Breast epithelium (tissue), 4 donors: Measurements from ENCODE around the gene MYF5. TPM values are rescaled to one million over a fixed set of nuclear protein-coding genes. Genes with fewer than 3 reads are reported as not detected.

Experiments used
- DNase-seq, 2 donors: peaks; one replicate each; pipeline ENCODE4 v3.0.0-alpha.2; 2019; ENCODE audit warnings: low spot score in 2 of 2
- H3K27ac ChIP-seq, 2 donors: fragments of 200-600 bp; sonication (generic) in 1 of 2; one replicate each; pipeline ENCODE4 v1.5.1; 2016 to 2019; ENCODE audit warnings: mild to moderate bottlenecking in 1 of 2
- H3K27me3 ChIP-seq, 2 donors: fragments of 200-600 bp; sonication (generic) in 1 of 2; one replicate each; pipeline versions ENCODE4 v1.5.1 to v1.6.0; 2017 to 2019; ENCODE audit warnings: control low read depth in 1 of 2, mild to moderate bottlenecking in 1 of 2
- H3K36me3 ChIP-seq: fragments of 200-600 bp; one replicate; pipeline ENCODE4 v1.5.1; 2019
- H3K4me1 ChIP-seq, 2 donors: fragments of 200-600 bp; sonication (generic); one replicate each; pipeline ENCODE4 v1.5.1; 2016 to 2019; ENCODE audit warnings: control low read depth in 1 of 2
- H3K4me3 ChIP-seq, 3 donors: fragments of 200-600 bp; sonication (generic); 1 replicate in 2 of 3; 2 replicates in 1 of 3; pipeline ENCODE4 v1.5.1; 2016 to 2019; ENCODE audit warnings: mild to moderate bottlenecking in 3 of 3, moderate library complexity in 2 of 3
- H3K9me3 ChIP-seq, 2 donors: fragments of 200-600 bp; sonication (generic) in 1 of 2; one replicate each; pipeline ENCODE4 v1.5.1; 2016 to 2019; ENCODE audit warnings: control low read depth in 1 of 2
- POLR2A ChIP-seq: fragments of 450-650 bp; IDR thresholded peaks from one replicate; pipeline ENCODE4 v1.6.1; 2016; ENCODE audit warnings: antibody characterized with exemption, mild to moderate bottlenecking, moderate library complexity
- POLR2AphosphoS5 ChIP-seq, 3 donors: sonication (generic); formaldehyde crosslinking; IDR thresholded peaks; one replicate each; pipeline ENCODE4 v1.6.1; 2017; ENCODE audit warnings: antibody characterized with exemption in 3 of 3
- intact Hi-C: fragments of 100-400 bp; cut with DNase I; formaldehyde crosslinking; loops from one replicate; pipeline ENCODE4 v1.15.1; 2023; ENCODE audit warnings: low total_unique reads
- total RNA-seq, 3 donors: library from RNA; depleted of rRNA; stranded (reverse); fragments of >200 nt; gene quantifications; one replicate each; pipeline ENCODE4 v1.1.0, GENCODE V29; 2016
- TF ChIP-seq, protein P1 (sequence below), 3 donors: fragments of 450-650 bp; IDR thresholded peaks; one replicate each; pipeline ENCODE4 v1.5.1; 2016 to 2017; ENCODE audit warnings: antibody characterized with exemption in 3 of 3, mild to moderate bottlenecking in 3 of 3, moderate library complexity in 3 of 3

The MYF5 gene
- total RNA-seq, 3 donors from 2014 or later, result not detected

DNA sequence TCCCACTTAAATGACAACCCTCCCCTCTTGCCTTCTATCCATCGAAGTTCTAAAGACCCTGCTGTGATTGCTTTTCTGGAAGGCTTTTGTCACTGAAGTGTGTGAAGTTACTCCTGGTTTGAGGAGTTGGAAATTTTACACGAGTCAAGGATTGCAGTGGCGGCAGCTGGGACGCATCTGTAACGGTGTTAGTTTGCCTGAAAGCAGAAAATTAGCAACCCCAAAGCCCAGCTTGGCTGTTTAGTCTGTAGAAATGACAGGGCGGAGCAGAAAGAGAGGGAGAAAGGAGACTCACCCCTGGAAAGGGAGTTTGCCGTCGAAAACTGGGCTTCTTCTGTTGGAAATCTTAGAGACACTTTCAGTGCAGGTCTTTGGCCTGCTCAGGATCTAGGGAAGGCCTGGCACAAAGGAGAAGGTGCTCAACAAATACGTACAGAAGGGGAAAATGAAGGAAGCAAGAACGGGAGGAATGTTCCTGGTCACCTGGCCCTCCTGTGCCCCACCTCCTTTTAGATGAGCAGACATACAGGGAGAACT is 931 bp upstream of the MYF5 start:
- intact Hi-C loops, result no loop called here
- Histone ChIP-seq H3K4me3 (no peak overlapping the region), H3K9me3 (no peaks in the 10 kb centered on the region), H3K27ac (no peak overlapping the region), H3K36me3 (no peaks in the 10 kb centered on the region), H3K4me1 (no peaks in the 10 kb centered on the region), H3K27me3 (peaks cover 0 to 17% of the 10 kb centered on the region in 2 donors)
- no peak for DNase-seq
- no peak for TF ChIP-seq POLR2A
- TF ChIP-seq, protein P1, sequence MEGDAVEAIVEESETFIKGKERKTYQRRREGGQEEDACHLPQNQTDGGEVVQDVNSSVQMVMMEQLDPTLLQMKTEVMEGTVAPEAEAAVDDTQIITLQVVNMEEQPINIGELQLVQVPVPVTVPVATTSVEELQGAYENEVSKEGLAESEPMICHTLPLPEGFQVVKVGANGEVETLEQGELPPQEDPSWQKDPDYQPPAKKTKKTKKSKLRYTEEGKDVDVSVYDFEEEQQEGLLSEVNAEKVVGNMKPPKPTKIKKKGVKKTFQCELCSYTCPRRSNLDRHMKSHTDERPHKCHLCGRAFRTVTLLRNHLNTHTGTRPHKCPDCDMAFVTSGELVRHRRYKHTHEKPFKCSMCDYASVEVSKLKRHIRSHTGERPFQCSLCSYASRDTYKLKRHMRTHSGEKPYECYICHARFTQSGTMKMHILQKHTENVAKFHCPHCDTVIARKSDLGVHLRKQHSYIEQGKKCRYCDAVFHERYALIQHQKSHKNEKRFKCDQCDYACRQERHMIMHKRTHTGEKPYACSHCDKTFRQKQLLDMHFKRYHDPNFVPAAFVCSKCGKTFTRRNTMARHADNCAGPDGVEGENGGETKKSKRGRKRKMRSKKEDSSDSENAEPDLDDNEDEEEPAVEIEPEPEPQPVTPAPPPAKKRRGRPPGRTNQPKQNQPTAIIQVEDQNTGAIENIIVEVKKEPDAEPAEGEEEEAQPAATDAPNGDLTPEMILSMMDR (IDR thresholded peaks at IDR 0.05), result no peak
- TF ChIP-seq POLR2AphosphoS5 (IDR thresholded peaks at IDR 0.05), result no peak

DNA sequence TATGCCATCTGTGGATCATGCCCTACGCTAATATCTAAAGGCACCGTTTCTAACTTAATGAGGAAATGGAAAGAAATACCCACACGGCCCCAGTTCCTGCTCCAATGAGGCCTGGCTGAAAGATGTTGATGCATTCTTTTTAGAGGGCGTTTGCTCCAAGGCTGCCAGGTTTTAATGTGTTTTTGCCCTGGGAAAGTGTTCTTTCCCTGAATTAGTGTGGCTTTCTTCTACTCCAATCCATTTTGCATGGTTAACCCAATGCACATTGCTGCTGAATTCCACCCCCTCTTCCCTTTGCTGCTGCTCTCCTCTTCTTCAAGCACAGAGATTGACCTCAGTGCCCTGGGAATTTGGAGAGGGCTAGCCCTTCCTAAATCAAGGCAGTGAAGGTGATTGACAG is 1.1 kb downstream of the MYF5 start:
- no peak overlapping the region for H3K4me3 ChIP-seq
- DNase-seq, result no peak
- intact Hi-C loops, result no loop called here
- H3K4me1 ChIP-seq, result no peaks in the 10 kb centered on the region
- no peaks in the 10 kb centered on the region for H3K36me3 ChIP-seq
- H3K27ac ChIP-seq, result no peak overlapping the region
- H3K9me3 ChIP-seq, result no peaks in the 10 kb centered on the region
- peaks cover 0 to 17% of the 10 kb centered on the region in 2 donors for H3K27me3 ChIP-seq
- TF ChIP-seq POLR2A (no peak), POLR2AphosphoS5 (IDR thresholded peaks at IDR 0.05) (no peak)
- TF ChIP-seq, protein P1 (IDR thresholded peaks at IDR 0.05), result no peak

DNA sequence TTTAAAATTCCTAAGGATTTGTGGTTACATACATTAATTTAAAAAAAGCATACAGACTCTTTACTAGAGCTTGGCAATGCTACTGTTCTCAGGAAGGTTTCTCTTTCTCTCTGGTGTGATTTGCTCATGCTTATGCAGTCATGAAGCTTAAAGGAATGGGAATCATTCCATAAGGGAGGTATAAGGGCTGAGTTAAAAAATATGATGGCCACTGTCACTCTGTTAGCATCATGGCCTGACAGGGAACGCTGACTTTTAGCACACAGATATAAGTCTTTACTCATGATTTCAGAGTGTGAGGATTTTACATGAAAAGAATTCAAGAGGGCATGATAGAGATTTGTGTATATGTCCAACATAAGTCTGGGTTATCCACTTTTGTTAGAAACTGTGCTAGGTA is 3.8 kb downstream of the MYF5 start:
- Histone ChIP-seq H3K4me1 (no peaks in the 10 kb centered on the region), H3K27me3 (peaks cover 0 to 7% of the 10 kb centered on the region in 2 donors), H3K4me3 (no peak overlapping the region), H3K27ac (no peak overlapping the region), H3K9me3 (no peaks in the 10 kb centered on the region), H3K36me3 (no peaks in the 10 kb centered on the region)
- no peak for DNase-seq
- TF ChIP-seq POLR2A (no peak), POLR2AphosphoS5 (IDR thresholded peaks at IDR 0.05) (no peak)
- TF ChIP-seq, protein P1 (IDR thresholded peaks at IDR 0.05), result no peak
- intact Hi-C loops, result no loop called here

DNA sequence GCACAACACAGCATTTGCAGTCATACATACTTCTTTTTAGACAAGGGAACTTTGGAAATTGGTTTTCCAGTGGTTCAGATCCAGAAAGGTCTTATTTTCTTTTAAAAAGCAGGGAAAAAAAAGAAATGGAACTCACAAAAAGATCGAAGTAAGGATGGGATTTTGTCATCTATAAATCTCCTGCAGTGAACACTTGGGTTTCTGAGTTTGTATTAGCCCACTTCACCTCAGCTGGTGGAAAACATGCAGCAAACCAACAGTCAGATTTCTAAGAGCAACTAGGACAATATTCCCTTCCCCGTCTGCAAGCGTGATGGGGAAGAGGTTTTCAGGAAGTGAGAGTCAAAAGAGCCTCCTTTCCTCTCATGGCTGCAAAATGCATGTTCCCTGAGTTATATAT is 4.6 kb downstream of the MYF5 start:
- Histone ChIP-seq H3K9me3 (no peaks in the 10 kb centered on the region), H3K27ac (no peak overlapping the region), H3K4me3 (no peak overlapping the region), H3K36me3 (no peaks in the 10 kb centered on the region), H3K27me3 (peaks cover 0 to 6% of the 10 kb centered on the region in 2 donors), H3K4me1 (no peaks in the 10 kb centered on the region)
- TF ChIP-seq POLR2A (no peak), POLR2AphosphoS5 (IDR thresholded peaks at IDR 0.05) (no peak)
- TF ChIP-seq, protein P1 (IDR thresholded peaks at IDR 0.05), result no peak
- intact Hi-C loops, result no loop called here
- no peak for DNase-seq

DNA sequence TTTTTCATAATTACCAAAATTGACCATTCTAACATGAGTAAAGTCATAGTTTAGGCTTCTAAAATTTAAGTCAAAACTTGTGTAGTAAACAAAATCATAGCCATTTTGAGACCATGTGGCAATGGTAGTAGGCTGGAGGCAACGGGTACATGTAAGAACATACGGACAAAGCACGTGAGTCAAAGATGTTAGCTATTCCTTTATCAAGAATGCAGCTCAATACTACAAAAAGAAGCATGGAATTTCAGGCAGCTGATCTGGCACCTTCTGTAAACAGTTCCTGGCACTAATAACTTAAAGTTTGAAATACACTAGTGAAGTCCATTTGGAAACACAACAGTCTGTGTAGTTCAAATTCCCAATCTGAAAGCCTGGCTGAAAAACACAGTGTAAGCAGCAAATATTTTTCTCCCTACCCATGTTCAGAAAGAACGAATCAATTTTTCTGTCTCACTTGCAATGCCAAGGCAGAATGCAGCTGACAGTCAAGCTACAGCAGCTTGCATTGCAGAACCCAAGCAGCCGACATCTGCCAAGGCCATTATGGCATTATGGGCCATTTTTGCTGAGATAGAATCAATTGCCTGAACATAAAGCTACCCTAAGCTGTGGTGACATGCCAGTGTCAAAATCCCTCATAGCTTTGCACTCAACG is 29.3 kb downstream of the MYF5 start:
- TF ChIP-seq, protein P1 (IDR thresholded peaks at IDR 0.05), result no peak
- Histone ChIP-seq H3K36me3 (no peaks in the 10 kb centered on the region), H3K27ac (no peak overlapping the region), H3K4me1 (no peaks in the 10 kb centered on the region), H3K4me3 (no peak overlapping the region), H3K27me3 (no peaks in the 10 kb centered on the region), H3K9me3 (no peaks in the 10 kb centered on the region)
- intact Hi-C loops, result no loop called here
- DNase-seq, result no peak
